Panc1 (cell line): Measurements from ENCODE around the gene HSPB9.

Experiments used
- POLR2AphosphoS5 ChIP-seq: IDR thresholded peaks from 2 replicates; pipeline ENCODE4 v1.6.1; 2012; ENCODE audit warnings: mild to moderate bottlenecking, low read depth, low read length, moderate library complexity
- TF ChIP-seq, protein P1 (sequence below): fragments of 450-650 bp; IDR thresholded peaks from 2 replicates; pipeline ENCODE4 v1.5.1; 2017; ENCODE audit warnings: mild to moderate bottlenecking
- TF ChIP-seq, protein P2 (sequence below), 2 experiments: IDR thresholded peaks; 2 replicates each; pipeline ENCODE4 v1.6.1; 2011 to 2012; ENCODE audit warnings: low read depth in 2 of 2, control low read depth in 1 of 2, low read length in 1 of 2, mild to moderate bottlenecking in 1 of 2, moderate library complexity in 1 of 2; ENCODE audit not compliant: insufficient read depth in 1 of 2

DNA sequence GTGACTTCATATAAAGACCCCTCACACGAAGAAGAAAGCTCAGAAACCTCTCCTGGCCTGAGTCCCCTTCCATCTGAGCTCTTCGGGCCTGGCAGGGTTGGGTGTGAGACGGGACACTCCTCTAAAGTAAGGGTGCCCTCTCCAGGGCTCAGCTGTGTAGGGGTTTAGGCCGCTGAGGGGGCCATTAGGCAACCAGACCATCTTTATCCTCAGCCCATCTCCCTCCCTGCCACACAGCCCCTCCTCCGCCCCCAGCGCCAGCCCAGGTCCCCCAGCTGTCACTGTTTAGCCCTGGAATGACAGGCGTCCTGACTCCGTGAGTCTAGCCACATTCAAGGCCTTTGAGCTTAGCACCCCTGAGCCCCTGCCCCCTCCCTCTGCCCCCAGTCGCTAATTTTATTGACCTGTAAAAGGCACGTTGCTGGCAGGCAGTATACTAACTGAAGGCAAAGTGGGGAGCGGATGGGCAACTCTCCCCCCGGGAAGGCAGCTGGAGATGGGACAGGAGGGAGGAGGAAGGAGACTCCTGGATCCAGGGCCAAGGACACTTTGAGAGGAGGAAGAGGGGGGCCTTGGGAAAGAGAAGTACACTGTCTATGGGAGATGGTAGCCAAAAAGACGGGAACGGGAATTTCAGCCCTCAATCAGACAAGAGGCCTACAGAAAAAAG lies 23.7 kb upstream of the HSPB9 start:
- TF ChIP-seq, protein P1, sequence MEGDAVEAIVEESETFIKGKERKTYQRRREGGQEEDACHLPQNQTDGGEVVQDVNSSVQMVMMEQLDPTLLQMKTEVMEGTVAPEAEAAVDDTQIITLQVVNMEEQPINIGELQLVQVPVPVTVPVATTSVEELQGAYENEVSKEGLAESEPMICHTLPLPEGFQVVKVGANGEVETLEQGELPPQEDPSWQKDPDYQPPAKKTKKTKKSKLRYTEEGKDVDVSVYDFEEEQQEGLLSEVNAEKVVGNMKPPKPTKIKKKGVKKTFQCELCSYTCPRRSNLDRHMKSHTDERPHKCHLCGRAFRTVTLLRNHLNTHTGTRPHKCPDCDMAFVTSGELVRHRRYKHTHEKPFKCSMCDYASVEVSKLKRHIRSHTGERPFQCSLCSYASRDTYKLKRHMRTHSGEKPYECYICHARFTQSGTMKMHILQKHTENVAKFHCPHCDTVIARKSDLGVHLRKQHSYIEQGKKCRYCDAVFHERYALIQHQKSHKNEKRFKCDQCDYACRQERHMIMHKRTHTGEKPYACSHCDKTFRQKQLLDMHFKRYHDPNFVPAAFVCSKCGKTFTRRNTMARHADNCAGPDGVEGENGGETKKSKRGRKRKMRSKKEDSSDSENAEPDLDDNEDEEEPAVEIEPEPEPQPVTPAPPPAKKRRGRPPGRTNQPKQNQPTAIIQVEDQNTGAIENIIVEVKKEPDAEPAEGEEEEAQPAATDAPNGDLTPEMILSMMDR, result no peak
- TF ChIP-seq, protein P2, sequence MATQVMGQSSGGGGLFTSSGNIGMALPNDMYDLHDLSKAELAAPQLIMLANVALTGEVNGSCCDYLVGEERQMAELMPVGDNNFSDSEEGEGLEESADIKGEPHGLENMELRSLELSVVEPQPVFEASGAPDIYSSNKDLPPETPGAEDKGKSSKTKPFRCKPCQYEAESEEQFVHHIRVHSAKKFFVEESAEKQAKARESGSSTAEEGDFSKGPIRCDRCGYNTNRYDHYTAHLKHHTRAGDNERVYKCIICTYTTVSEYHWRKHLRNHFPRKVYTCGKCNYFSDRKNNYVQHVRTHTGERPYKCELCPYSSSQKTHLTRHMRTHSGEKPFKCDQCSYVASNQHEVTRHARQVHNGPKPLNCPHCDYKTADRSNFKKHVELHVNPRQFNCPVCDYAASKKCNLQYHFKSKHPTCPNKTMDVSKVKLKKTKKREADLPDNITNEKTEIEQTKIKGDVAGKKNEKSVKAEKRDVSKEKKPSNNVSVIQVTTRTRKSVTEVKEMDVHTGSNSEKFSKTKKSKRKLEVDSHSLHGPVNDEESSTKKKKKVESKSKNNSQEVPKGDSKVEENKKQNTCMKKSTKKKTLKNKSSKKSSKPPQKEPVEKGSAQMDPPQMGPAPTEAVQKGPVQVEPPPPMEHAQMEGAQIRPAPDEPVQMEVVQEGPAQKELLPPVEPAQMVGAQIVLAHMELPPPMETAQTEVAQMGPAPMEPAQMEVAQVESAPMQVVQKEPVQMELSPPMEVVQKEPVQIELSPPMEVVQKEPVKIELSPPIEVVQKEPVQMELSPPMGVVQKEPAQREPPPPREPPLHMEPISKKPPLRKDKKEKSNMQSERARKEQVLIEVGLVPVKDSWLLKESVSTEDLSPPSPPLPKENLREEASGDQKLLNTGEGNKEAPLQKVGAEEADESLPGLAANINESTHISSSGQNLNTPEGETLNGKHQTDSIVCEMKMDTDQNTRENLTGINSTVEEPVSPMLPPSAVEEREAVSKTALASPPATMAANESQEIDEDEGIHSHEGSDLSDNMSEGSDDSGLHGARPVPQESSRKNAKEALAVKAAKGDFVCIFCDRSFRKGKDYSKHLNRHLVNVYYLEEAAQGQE (IDR thresholded peaks at IDR 0.05; ENCODE audit: insufficient read depth in 1 of 2, low read depth in 2 of 2, low read length in 1 of 2), result no peak
- TF ChIP-seq POLR2AphosphoS5, result no peak
